Brain microvascular endothelial cell (primary cell): Measurements from ENCODE around the gene TMEM9B.
"Not testable (repeated sequence)": the region's sequence is repeated elsewhere in the genome, so short reads cannot be mapped to it uniquely, and the experiment has no call there.

ENCODE experiments used
- DNase-seq: peaks from one replicate; pipeline ENCODE4 v3.0.0-alpha.2; 2020
- H3K27ac ChIP-seq: fragments of 250-450 bp; sonication (Bioruptor Pico); 2 replicates; pipeline ENCODE4 v1.5.1; 2020; ENCODE audit warnings: mild to moderate bottlenecking, moderate library complexity
- H3K27me3 ChIP-seq: fragments of 250-450 bp; sonication (Bioruptor Pico); replicated peaks from 2 replicates; pipeline ENCODE4 v1.5.1; 2020; ENCODE audit warnings: mild to moderate bottlenecking
- H3K36me3 ChIP-seq: fragments of 250-450 bp; sonication (Bioruptor Pico); replicated peaks from 2 replicates; pipeline ENCODE4 v1.5.1; 2020; ENCODE audit warnings: mild to moderate bottlenecking
- H3K4me3 ChIP-seq: 2 replicates; pipeline ENCODE4 v1.5.1; 2011; ENCODE audit warnings: low read depth, mild to moderate bottlenecking, control low read depth, low read length, moderate library complexity
- CTCF ChIP-seq: IDR thresholded peaks from 2 replicates; pipeline ENCODE4 v1.5.1; 2011; ENCODE audit warnings: low read depth, mild to moderate bottlenecking, moderate library complexity, low read length, control low read depth, inconsistent platforms; ENCODE audit errors: missing control alignments
- in situ Hi-C: cut with HindIII; loops from 2 replicates; pipeline ENCODE4 v1.10.0; 2017; ENCODE audit warnings: low sequenced_read_pairs, low pct_ligation_motif_present

The TMEM9B gene

GRCh38 chr11:8964324-8965320, at the start of gene TMEM9B:
Gene TMEM9B (minus strand): TSS chr11:8964442. CDS start chr11:8964313, 129 bp downstream.
- DNase-seq, result peak; percentile 70
- Histone ChIP-seq H3K27ac (peak within 1 kb of the TSS; percentile 80), H3K4me3 (peak within 1 kb of the TSS; percentile 90), H3K36me3 (no peaks in the 10 kb centered on the region), H3K27me3 (no peaks in the 10 kb centered on the region)
- no peak for TF ChIP-seq CTCF
- in situ Hi-C loops, result no loop called here

GRCh38 chr11:9013373-9013772, 49.1 kb upstream of the TMEM9B start:
- H3K4me3 ChIP-seq, result no peak overlapping the region
- H3K27ac ChIP-seq, result no peak overlapping the region
- no peak for TF ChIP-seq CTCF
- DNase-seq, result no peak
- in situ Hi-C loops, result no loop called here
- H3K27me3 ChIP-seq, result no peaks in the 10 kb centered on the region
- H3K36me3 ChIP-seq, result no peaks in the 10 kb centered on the region

GRCh38 chr11:9009538-9009937, 45.3 kb upstream of the TMEM9B start:
- H3K27me3 ChIP-seq, in situ Hi-C loops, H3K27ac ChIP-seq, H3K4me3 ChIP-seq, DNase-seq, H3K36me3 ChIP-seq: not testable (repeated sequence)

- no peak for DNase-seq
- Histone ChIP-seq H3K4me3 (no peak overlapping the region), H3K36me3 (no peaks in the 10 kb centered on the region), H3K27me3 (peaks cover 14% of the 10 kb centered on the region), H3K27ac (no peak overlapping the region)
- no peak for TF ChIP-seq CTCF
- in situ Hi-C loops, result no loop called here
Observed at GRCh38 chr11:9008661-9009060, 44.4 kb upstream of the TMEM9B start.

GRCh38 chr11:9008011-9008550, 43.8 kb upstream of the TMEM9B start:
- TF ChIP-seq CTCF, result no peak
- no peak overlapping the region for H3K27ac ChIP-seq
- no peak overlapping the region for H3K4me3 ChIP-seq
- in situ Hi-C loops, result no loop called here
- no peaks in the 10 kb centered on the region for H3K36me3 ChIP-seq
- H3K27me3 ChIP-seq, result peaks cover 14% of the 10 kb centered on the region
- DNase-seq, result no peak

- in situ Hi-C loops, result no loop called here
- Histone ChIP-seq H3K27me3 (peaks cover 14% of the 10 kb centered on the region), H3K27ac (no peak overlapping the region), H3K4me3 (no peak overlapping the region), H3K36me3 (no peaks in the 10 kb centered on the region)
- DNase-seq, result no peak
- no peak for TF ChIP-seq CTCF
Observed at GRCh38 chr11:9005087-9005486, 40.8 kb upstream of the TMEM9B start.
